ENCODE results near the gene CEP70. TPM values are rescaled to one million over a fixed set of nuclear protein-coding genes. Genes with fewer than 3 reads are reported as not detected.
"Not testable (repeated sequence)": the region's sequence is repeated elsewhere in the genome, so short reads cannot be mapped to it uniquely, and the experiment has no call there.

CEP70 gene
- total RNA-seq, 1 experiment from 2014 or later, result 43.9 TPM

DNA sequence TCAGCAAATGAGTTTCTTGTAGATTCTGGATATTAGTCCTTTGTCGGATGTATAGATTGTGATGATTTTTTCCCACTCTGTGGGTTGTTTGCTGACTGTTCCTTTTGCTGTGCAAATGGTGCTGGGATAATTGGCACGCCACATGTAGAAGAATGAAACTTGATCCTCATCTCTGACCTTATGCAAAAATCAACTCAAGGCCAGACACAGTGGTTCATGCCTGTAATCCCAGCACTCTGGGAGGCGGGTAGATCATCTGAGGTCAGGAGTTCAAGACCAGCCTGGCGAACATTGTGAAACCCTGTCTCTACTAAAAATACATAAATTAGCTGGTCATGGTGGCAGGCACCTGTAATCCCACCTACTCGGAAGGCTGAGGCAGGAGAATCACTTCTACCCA is 39.3 kb downstream of the CEP70 start:
- not testable (repeated sequence) for H3K27ac ChIP-seq (ENCODE audit: low read length); H3K4me2 ChIP-seq (ENCODE audit: low read depth, low read length, poor library complexity, severe bottlenecking); H3K79me2 ChIP-seq (ENCODE audit: low read length); H3K36me3 ChIP-seq (ENCODE audit: insufficient read depth, low read length); H3K9me3 ChIP-seq (ENCODE audit: low read length); H2AFZ ChIP-seq (ENCODE audit: low read length); H3K4me3 ChIP-seq (ENCODE audit: low read length); H4K20me1 ChIP-seq (ENCODE audit: insufficient read depth, low read depth, low read length); DNase-seq; H3K9me2 ChIP-seq (replicated peaks; ENCODE audit: insufficient read depth, low read length); H3K27me3 ChIP-seq (ENCODE audit: low read length); H3K4me1 ChIP-seq (ENCODE audit: low read length); H3K9ac ChIP-seq (ENCODE audit: low read length)

DNA sequence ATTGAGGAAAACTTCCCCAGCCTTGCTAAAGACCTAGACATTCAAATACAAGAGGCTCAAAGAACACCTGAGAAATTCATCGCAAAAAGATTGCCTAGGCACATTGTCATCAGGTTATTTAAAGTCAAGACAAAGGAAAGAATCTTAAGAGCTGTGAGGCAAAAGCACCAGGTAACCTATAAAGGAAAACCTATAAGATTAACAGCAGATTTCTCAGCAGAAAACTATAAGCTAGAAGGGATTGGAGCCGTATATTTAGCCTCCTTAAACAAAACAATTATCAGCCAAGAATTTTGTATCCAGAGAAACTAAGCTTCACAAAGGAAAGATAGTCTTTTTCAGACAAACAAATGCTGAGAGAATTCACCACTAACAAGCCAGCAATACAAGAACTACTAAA is 43.1 kb downstream of the CEP70 start:
- H3K4me3 ChIP-seq (ENCODE audit: low read length); H3K27ac ChIP-seq (ENCODE audit: low read length); H2AFZ ChIP-seq (ENCODE audit: low read length); H3K4me1 ChIP-seq (ENCODE audit: low read length); H3K27me3 ChIP-seq (ENCODE audit: low read length); H4K20me1 ChIP-seq (ENCODE audit: insufficient read depth, low read depth, low read length); H3K79me2 ChIP-seq (ENCODE audit: low read length); H3K9me2 ChIP-seq (replicated peaks; ENCODE audit: insufficient read depth, low read length); DNase-seq; H3K9ac ChIP-seq (ENCODE audit: low read length); H3K4me2 ChIP-seq (ENCODE audit: low read depth, low read length, poor library complexity, severe bottlenecking): not testable (repeated sequence)
- Histone ChIP-seq H3K9me3 (ENCODE audit: low read length) (peaks cover 17% of the 10 kb centered on the region), H3K36me3 (ENCODE audit: insufficient read depth, low read length) (peaks cover 13% of the 10 kb centered on the region)

DNA sequence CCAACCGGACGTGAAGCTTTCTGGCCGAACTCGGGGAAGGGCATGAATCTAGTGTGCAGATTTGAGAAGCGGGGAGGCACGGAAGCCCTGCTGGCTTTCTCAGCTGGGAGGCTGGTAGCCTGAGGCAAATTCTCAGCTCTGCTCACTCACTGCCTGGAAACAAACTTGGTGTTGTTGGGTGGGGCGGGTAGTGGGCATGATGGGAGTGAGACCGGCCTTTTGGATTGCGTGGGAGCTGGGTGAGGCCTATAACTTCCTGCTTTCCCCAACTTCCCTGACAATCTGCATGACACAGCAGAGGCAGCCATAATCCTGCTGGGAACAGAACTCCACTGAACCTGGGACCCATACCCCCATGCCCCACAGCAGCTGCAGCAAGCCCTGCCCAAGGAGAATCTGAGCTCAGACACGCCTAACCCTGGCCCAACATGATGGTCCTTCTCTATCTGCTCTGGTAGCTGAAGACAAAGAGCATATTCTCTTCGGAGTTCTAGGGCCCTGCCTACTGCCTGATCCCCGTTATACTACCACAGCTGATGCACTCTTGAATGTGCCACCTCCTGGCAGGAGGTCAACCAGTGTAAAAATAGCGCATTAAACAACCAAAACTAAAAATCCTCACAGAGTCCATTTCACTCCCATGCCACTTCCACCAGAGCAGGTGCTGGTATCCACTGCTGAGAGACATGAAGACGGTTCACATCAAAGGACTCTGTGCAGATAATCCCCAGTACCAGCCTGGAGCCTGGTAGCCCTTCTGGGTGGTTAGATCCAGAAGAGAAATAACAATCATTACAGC is 44.7 kb downstream of the CEP70 start:
- H3K27ac ChIP-seq (ENCODE audit: low read length), result no peak overlapping the region
- no peaks in the 10 kb centered on the region for H4K20me1 ChIP-seq (ENCODE audit: insufficient read depth, low read depth, low read length)
- no peak overlapping the region for H3K4me2 ChIP-seq (ENCODE audit: low read depth, low read length, poor library complexity, severe bottlenecking)
- DNase-seq, result no peak
- no peaks in the 10 kb centered on the region for H3K27me3 ChIP-seq (ENCODE audit: low read length)
- H3K4me3 ChIP-seq (ENCODE audit: low read length), result no peak overlapping the region
- no peaks in the 10 kb centered on the region for H3K4me1 ChIP-seq (ENCODE audit: low read length)
- H2AFZ ChIP-seq (ENCODE audit: low read length), result no peak overlapping the region
- no peak overlapping the region for H3K9ac ChIP-seq (ENCODE audit: low read length)
- H3K9me3 ChIP-seq (ENCODE audit: low read length), result peaks cover 17% of the 10 kb centered on the region
- H3K9me2 ChIP-seq (replicated peaks; ENCODE audit: insufficient read depth, low read length), result no peaks in the 10 kb centered on the region
- H3K36me3 ChIP-seq (ENCODE audit: insufficient read depth, low read length), result peaks cover 13% of the 10 kb centered on the region
- no peaks in the 10 kb centered on the region for H3K79me2 ChIP-seq (ENCODE audit: low read length)

DNA sequence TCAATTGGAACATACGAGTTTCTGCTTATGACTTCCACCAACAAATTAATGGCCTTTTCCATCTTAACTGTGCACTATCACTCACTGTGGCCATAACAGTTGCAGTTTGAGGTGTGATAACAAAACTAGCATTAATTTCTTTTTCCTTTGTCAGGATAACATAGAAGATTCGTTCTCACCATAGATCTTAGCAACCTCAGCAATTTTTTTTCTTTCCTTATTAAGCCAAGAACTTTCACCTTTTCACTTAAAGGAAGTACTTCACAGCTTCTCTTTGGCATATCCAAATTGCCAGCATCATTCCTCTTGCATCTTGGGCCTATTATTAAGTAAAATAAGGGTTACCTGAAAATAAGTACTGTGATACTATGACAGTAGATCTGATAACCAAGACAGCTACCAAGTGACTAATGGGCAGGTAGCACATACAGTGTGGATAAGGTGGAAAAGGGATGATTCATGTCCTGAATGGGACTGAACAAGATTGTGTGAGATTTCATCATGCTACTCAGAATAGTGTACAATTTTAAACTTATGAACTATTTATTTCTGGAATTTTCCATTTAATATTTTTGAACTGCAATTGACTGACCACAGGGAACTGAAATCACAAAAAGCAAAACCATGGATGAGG is 46.6 kb downstream of the CEP70 start:
- no peaks in the 10 kb centered on the region for H3K9me2 ChIP-seq (replicated peaks; ENCODE audit: insufficient read depth, low read length)
- H3K4me2 ChIP-seq (ENCODE audit: low read depth, low read length, poor library complexity, severe bottlenecking), result no peak overlapping the region
- no peaks in the 10 kb centered on the region for H3K27me3 ChIP-seq (ENCODE audit: low read length)
- peaks cover 13% of the 10 kb centered on the region for H3K36me3 ChIP-seq (ENCODE audit: insufficient read depth, low read length)
- no peak overlapping the region for H3K4me3 ChIP-seq (ENCODE audit: low read length)
- H2AFZ ChIP-seq (ENCODE audit: low read length), result no peak overlapping the region
- no peaks in the 10 kb centered on the region for H3K4me1 ChIP-seq (ENCODE audit: low read length)
- H3K27ac ChIP-seq (ENCODE audit: low read length), result no peak overlapping the region
- H3K9me3 ChIP-seq (ENCODE audit: low read length), result peaks cover 17% of the 10 kb centered on the region
- no peaks in the 10 kb centered on the region for H4K20me1 ChIP-seq (ENCODE audit: insufficient read depth, low read depth, low read length)
- no peak for DNase-seq
- no peak overlapping the region for H3K9ac ChIP-seq (ENCODE audit: low read length)
- no peaks in the 10 kb centered on the region for H3K79me2 ChIP-seq (ENCODE audit: low read length)

DNA sequence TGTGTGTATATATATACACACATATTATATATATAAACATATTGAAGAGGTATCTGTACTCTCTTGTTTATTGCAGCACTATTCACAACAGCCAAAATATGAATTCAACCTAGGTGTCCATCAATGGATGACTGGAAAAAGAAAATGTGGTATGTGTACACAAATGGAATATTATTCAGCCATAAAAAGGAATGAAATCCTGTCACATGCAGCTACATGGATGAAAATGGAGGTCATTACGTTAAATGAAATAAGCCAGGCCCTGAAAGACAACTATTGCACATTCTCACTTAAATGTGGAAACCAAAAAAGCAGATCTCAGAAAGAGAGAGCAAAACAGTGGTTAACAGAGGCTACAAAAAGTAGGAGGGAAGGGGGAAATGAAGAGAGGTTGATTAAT is 49.5 kb downstream of the CEP70 start:
- DNase-seq, result no peak
- Histone ChIP-seq H3K9me3 (ENCODE audit: low read length) (peaks cover 17% of the 10 kb centered on the region), H3K79me2 (ENCODE audit: low read length) (no peaks in the 10 kb centered on the region), H3K4me3 (ENCODE audit: low read length) (no peak overlapping the region), H3K9ac (ENCODE audit: low read length) (no peak overlapping the region), H3K27me3 (ENCODE audit: low read length) (no peaks in the 10 kb centered on the region), H3K9me2 (replicated peaks; ENCODE audit: insufficient read depth, low read length) (no peaks in the 10 kb centered on the region), H3K4me2 (ENCODE audit: low read depth, low read length, poor library complexity, severe bottlenecking) (no peak overlapping the region), H3K36me3 (ENCODE audit: insufficient read depth, low read length) (peaks cover 13% of the 10 kb centered on the region), H4K20me1 (ENCODE audit: insufficient read depth, low read depth, low read length) (no peaks in the 10 kb centered on the region), H2AFZ (ENCODE audit: low read length) (no peak overlapping the region), H3K27ac (ENCODE audit: low read length) (no peak overlapping the region), H3K4me1 (ENCODE audit: low read length) (no peaks in the 10 kb centered on the region)

DNA sequence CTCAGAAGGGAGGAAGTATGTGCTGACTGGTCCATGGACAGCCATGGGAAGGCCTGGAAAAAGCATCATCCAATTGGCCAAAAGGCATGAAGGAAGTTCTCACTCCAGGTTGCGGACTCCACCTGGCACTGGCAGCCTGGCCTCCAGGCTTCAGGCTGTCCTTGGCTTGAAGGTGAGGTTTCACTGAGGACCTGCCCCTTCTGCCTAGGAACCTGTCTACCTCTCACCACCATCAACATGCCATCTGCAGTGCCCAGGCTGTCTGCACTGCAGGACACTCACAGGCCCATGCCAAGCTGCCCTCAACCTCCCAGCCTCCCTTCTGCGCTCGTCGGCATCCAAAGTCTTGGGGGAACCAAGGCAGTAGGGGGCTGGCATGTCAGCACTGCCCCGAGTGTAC is 51.1 kb downstream of the CEP70 start:
- DNase-seq, result no peak
- no peak overlapping the region for H3K4me2 ChIP-seq (ENCODE audit: low read depth, low read length, poor library complexity, severe bottlenecking)
- H3K79me2 ChIP-seq (ENCODE audit: low read length), result no peaks in the 10 kb centered on the region
- no peaks in the 10 kb centered on the region for H3K9me2 ChIP-seq (replicated peaks; ENCODE audit: insufficient read depth, low read length)
- no peak overlapping the region for H3K9ac ChIP-seq (ENCODE audit: low read length)
- no peak overlapping the region for H3K27ac ChIP-seq (ENCODE audit: low read length)
- H3K4me1 ChIP-seq (ENCODE audit: low read length), result no peaks in the 10 kb centered on the region
- no peak overlapping the region for H2AFZ ChIP-seq (ENCODE audit: low read length)
- H4K20me1 ChIP-seq (ENCODE audit: insufficient read depth, low read depth, low read length), result no peaks in the 10 kb centered on the region
- peaks cover 15% of the 10 kb centered on the region for H3K9me3 ChIP-seq (ENCODE audit: low read length)
- no peaks in the 10 kb centered on the region for H3K27me3 ChIP-seq (ENCODE audit: low read length)
- peaks cover 10% of the 10 kb centered on the region for H3K36me3 ChIP-seq (ENCODE audit: insufficient read depth, low read length)
- no peak overlapping the region for H3K4me3 ChIP-seq (ENCODE audit: low read length)

DNA sequence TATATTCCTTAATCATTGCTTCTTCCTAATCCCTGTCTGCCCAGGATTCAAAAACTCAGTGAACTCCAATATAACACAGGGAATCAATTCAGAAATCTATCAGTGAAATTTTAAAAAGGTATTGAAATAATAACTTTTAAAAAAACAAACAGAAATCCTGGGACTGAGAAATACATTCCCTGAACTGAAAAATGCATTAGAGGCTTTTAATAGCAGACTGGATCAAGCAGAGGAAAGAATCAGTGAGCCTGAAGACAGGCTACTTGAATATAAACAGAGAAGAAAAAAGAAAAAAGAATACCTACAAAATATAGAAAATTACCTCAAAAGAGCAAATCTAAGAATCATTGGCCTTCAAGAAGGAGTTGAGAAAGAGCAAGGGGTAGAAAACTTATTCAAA is 54.7 kb downstream of the CEP70 start:
- Histone ChIP-seq H3K9ac (ENCODE audit: low read length) (no peak overlapping the region), H3K4me1 (ENCODE audit: low read length) (no peaks in the 10 kb centered on the region), H3K4me3 (ENCODE audit: low read length) (no peak overlapping the region), H2AFZ (ENCODE audit: low read length) (no peak overlapping the region), H3K9me3 (ENCODE audit: low read length) (peaks cover 3% of the 10 kb centered on the region; the same call in 1 of the 2 replicates), H4K20me1 (ENCODE audit: insufficient read depth, low read depth, low read length) (no peaks in the 10 kb centered on the region), H3K36me3 (ENCODE audit: insufficient read depth, low read length) (no peaks in the 10 kb centered on the region), H3K27me3 (ENCODE audit: low read length) (no peaks in the 10 kb centered on the region), H3K79me2 (ENCODE audit: low read length) (no peaks in the 10 kb centered on the region), H3K9me2 (replicated peaks; ENCODE audit: insufficient read depth, low read length) (no peaks in the 10 kb centered on the region), H3K4me2 (ENCODE audit: low read depth, low read length, poor library complexity, severe bottlenecking) (no peak overlapping the region), H3K27ac (ENCODE audit: low read length) (no peak overlapping the region)
- no peak for DNase-seq

DNA sequence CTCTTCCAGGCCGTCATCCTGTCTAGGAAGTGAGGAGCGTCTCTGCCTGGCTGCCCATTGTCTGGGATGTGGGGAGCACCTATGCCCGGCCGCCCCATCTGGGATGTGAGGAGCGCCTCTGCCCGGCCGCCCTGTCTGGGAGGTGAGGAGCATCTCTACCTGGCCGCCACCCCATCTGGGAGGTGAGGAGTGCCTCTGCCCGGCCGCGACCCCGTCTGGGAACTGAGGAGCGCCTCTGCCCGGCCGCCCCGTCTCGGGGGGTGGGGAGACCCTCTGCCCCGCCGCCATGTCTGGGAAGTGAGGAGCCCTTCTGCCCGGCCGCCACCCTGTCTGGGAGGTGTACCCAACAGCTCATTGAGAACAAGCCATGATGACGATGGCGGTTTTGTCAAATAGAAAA is 72.6 kb downstream of the CEP70 start:
- H3K4me3 ChIP-seq (ENCODE audit: low read length); H3K9me2 ChIP-seq (replicated peaks; ENCODE audit: insufficient read depth, low read length); H3K9me3 ChIP-seq (ENCODE audit: low read length); H3K4me1 ChIP-seq (ENCODE audit: low read length); H2AFZ ChIP-seq (ENCODE audit: low read length); H3K27ac ChIP-seq (ENCODE audit: low read length); DNase-seq; H4K20me1 ChIP-seq (ENCODE audit: insufficient read depth, low read depth, low read length); H3K9ac ChIP-seq (ENCODE audit: low read length); H3K36me3 ChIP-seq (ENCODE audit: insufficient read depth, low read length); H3K79me2 ChIP-seq (ENCODE audit: low read length); H3K27me3 ChIP-seq (ENCODE audit: low read length); H3K4me2 ChIP-seq (ENCODE audit: low read depth, low read length, poor library complexity, severe bottlenecking): not testable (repeated sequence)
